ENCODE measurements around the gene NAV1.

The NAV1 gene

DNA sequence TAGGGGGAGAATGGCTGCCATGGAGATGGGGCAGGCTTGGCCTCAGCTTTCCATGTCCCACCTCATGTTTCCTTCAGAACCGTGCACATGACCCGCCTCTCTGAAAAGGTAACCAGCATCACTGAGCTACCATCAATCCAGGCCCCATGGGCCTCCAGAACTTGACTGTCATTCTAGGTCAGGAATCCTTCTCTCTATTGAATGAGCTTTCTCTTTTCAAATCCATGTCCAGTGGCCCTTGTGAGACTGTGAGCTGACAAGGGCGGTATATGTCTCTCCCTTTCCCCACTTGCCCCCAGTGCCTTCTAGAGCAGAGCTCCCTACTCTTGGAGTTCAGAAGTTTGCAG, 36.4 kb upstream of the NAV1 start:
- no peak for DNase-seq
- H3K9me2 ChIP-seq (replicated peaks; ENCODE audit: insufficient read depth, low read length), result no peaks in the 10 kb centered on the region
- TF ChIP-seq EZH2phosphoT487 (IDR thresholded peaks at IDR 0.05; ENCODE audit: low read length), result no peak
- no peak for TF ChIP-seq CTCF (IDR thresholded peaks at IDR 0.05; ENCODE audit: low read length)
- no peak for TF ChIP-seq EZH2 (optimal IDR thresholded peaks at IDR 0.05; ENCODE audit: low read depth, low read length)
- H3K4me2 ChIP-seq (ENCODE audit: low read depth, low read length), result no peak overlapping the region
- peaks cover 20% of the 10 kb centered on the region for H3F3A ChIP-seq (ENCODE audit: insufficient read depth, low read length)
- H4K20me1 ChIP-seq (ENCODE audit: insufficient read depth, low read length), result no peaks in the 10 kb centered on the region
- H3K36me3 ChIP-seq (replicated peaks; ENCODE audit: insufficient read depth, low read length), result no peaks in the 10 kb centered on the region
- H3K4me1 ChIP-seq (ENCODE audit: low read length), result peaks cover 19% of the 10 kb centered on the region
- H3K9me3 ChIP-seq (replicated peaks; ENCODE audit: insufficient read depth, low read length), result no peaks in the 10 kb centered on the region
- no peak overlapping the region for H3K9ac ChIP-seq (ENCODE audit: low read length)
- no peak overlapping the region for H3K27ac ChIP-seq (ENCODE audit: low read length)
- no peaks in the 10 kb centered on the region for H3K27me3 ChIP-seq (replicated peaks; ENCODE audit: insufficient read depth, low read length)
- H3K79me2 ChIP-seq (ENCODE audit: low read length), result peaks cover 72% of the 10 kb centered on the region
- no peak overlapping the region for H2AFZ ChIP-seq (ENCODE audit: low read length)
- no peak overlapping the region for H3K4me3 ChIP-seq (ENCODE audit: low read length)

DNA sequence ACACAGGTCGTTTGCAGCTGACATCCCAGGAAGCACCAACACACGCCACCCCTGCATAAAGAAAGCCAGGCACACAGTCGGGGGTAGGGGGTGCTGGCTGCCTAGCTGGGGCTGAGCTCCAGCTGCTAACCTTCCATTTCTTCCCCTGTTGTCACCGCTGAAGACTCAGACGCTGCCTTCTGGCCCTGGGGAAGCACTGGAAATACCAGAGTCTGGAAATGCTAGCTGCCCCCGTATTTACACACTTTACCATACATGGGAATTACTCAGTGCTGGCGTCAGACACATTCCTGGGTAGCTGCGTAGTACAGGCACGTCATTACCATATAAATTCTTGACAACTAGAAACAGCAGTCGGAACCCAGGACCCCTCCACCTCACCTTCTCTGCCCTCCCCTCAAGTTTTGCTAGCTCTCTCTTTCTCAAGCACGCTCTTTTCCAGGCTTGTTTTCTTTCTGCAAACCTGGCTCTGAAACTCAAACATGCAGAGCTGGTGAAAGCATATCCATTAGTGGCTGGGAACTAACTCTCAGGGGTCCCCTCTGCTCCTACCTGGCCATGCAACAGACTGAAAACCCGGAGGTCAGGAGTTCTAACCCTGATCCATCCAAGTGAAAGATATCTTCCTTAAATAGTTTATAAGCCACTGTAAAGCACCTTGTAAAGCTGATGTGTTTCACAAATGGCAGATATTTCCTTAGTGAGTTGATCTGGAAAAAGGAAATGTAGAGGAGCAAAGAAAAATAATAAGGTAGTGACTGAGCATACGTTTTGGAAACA, 35.3 kb upstream of the NAV1 start:
- Histone ChIP-seq H3K27me3 (replicated peaks; ENCODE audit: insufficient read depth, low read length) (no peaks in the 10 kb centered on the region), H3K9me2 (replicated peaks; ENCODE audit: insufficient read depth, low read length) (no peaks in the 10 kb centered on the region), H3K27ac (ENCODE audit: low read length) (no peak overlapping the region), H3K4me2 (ENCODE audit: low read depth, low read length) (no peak overlapping the region), H3F3A (ENCODE audit: insufficient read depth, low read length) (peaks cover 28% of the 10 kb centered on the region), H3K4me1 (ENCODE audit: low read length) (peaks cover 25% of the 10 kb centered on the region), H2AFZ (ENCODE audit: low read length) (no peak overlapping the region), H3K9ac (ENCODE audit: low read length) (no peak overlapping the region), H3K79me2 (ENCODE audit: low read length) (peaks cover 64% of the 10 kb centered on the region), H3K9me3 (replicated peaks; ENCODE audit: insufficient read depth, low read length) (no peaks in the 10 kb centered on the region), H3K4me3 (ENCODE audit: low read length) (no peak overlapping the region), H4K20me1 (ENCODE audit: insufficient read depth, low read length) (no peaks in the 10 kb centered on the region), H3K36me3 (replicated peaks; ENCODE audit: insufficient read depth, low read length) (no peaks in the 10 kb centered on the region)
- no peak for DNase-seq
- no peak for TF ChIP-seq EZH2 (optimal IDR thresholded peaks at IDR 0.05; ENCODE audit: low read depth, low read length)
- TF ChIP-seq EZH2phosphoT487 (IDR thresholded peaks at IDR 0.05; ENCODE audit: low read length), result no peak
- TF ChIP-seq CTCF (IDR thresholded peaks at IDR 0.05; ENCODE audit: low read length), result no peak

DNA sequence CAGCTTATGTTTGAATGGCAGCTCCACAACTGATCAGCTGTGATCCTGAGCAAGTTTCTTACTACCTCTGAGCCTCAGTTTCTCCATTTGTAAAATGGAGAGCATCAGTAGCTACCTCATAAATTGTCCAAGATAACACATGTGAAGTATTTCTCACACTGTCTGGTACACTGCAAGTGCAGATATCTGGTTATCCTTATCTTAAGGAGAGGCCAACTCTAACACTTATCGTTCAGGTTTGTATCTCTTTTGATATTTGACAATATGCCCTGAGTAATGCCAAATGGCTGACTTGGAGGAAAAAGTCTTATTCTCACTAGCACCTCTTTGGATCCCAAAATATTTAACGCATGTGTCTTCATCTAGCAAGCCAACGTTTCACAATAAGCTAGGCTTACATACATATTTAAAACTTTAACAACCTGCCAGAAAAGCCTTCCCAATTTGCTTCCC, 34.7 kb upstream of the NAV1 start:
- H3K27ac ChIP-seq (ENCODE audit: low read length), result no peak overlapping the region
- peaks cover 32% of the 10 kb centered on the region for H3F3A ChIP-seq (ENCODE audit: insufficient read depth, low read length)
- peaks cover 25% of the 10 kb centered on the region for H3K4me1 ChIP-seq (ENCODE audit: low read length)
- no peaks in the 10 kb centered on the region for H4K20me1 ChIP-seq (ENCODE audit: insufficient read depth, low read length)
- H3K79me2 ChIP-seq (ENCODE audit: low read length), result peaks cover 59% of the 10 kb centered on the region
- H3K36me3 ChIP-seq (replicated peaks; ENCODE audit: insufficient read depth, low read length), result no peaks in the 10 kb centered on the region
- no peak for DNase-seq
- no peaks in the 10 kb centered on the region for H3K27me3 ChIP-seq (replicated peaks; ENCODE audit: insufficient read depth, low read length)
- no peak for TF ChIP-seq CTCF (IDR thresholded peaks at IDR 0.05; ENCODE audit: low read length)
- no peak for TF ChIP-seq EZH2 (optimal IDR thresholded peaks at IDR 0.05; ENCODE audit: low read depth, low read length)
- no peak for TF ChIP-seq EZH2phosphoT487 (IDR thresholded peaks at IDR 0.05; ENCODE audit: low read length)
- no peak overlapping the region for H3K4me3 ChIP-seq (ENCODE audit: low read length)
- no peak overlapping the region for H3K4me2 ChIP-seq (ENCODE audit: low read depth, low read length)
- no peaks in the 10 kb centered on the region for H3K9me2 ChIP-seq (replicated peaks; ENCODE audit: insufficient read depth, low read length)
- H3K9me3 ChIP-seq (replicated peaks; ENCODE audit: insufficient read depth, low read length), result no peaks in the 10 kb centered on the region
- H2AFZ ChIP-seq (ENCODE audit: low read length), result no peak overlapping the region
- no peak overlapping the region for H3K9ac ChIP-seq (ENCODE audit: low read length)
